NB4 (cell line): ENCODE measurements around the gene STK35.

ENCODE experiments used
- DNase-seq: peaks from one replicate; pipeline ENCODE4 v3.0.0; 2010; ENCODE audit warnings: low read depth
- H3K4me3 ChIP-seq: one replicate; pipeline ENCODE4 v1.5.1; 2011; ENCODE audit warnings: mild to moderate bottlenecking, low read depth, low read length, moderate library complexity
- CTCF ChIP-seq: IDR thresholded peaks from one replicate; pipeline ENCODE4 v1.5.1; 2012; ENCODE audit warnings: low read depth, low read length
- MAX ChIP-seq: IDR thresholded peaks from 2 replicates; pipeline ENCODE4 v1.6.1; 2011; ENCODE audit warnings: low read depth, low read length
- MYC ChIP-seq: IDR thresholded peaks from 2 replicates; pipeline ENCODE4 v1.6.1; 2011; ENCODE audit warnings: low read depth, low read length
- POLR2A ChIP-seq: IDR thresholded peaks from 2 replicates; pipeline ENCODE4 v1.6.1; 2011; ENCODE audit warnings: mild to moderate bottlenecking; ENCODE audit not compliant: insufficient read length; ENCODE audit errors: extremely low read depth

STK35 gene

GRCh38 chr20:2093883-2094282 is 7.7 kb upstream of the STK35 start:
- DNase-seq: no peak
- no peak for TF ChIP-seq MYC
- no peak for TF ChIP-seq POLR2A
- no peak for TF ChIP-seq CTCF
- TF ChIP-seq MAX: no peak
- no peak overlapping the region for H3K4me3 ChIP-seq

GRCh38 chr20:2101865-2102584 is 398 bp downstream of the STK35 start:
- peak; percentile 96 for DNase-seq
- H3K4me3 ChIP-seq: peak overlapping the region; percentile 85
- TF ChIP-seq CTCF: no peak
- TF ChIP-seq MYC: 0 out of 2 replicates have a peak, but pooled peaks have one; percentile 50
- TF ChIP-seq MAX: peak; percentile 92
- TF ChIP-seq POLR2A: peak; percentile 87

- H3K4me3 ChIP-seq: peak overlapping the region; percentile 85
- peak; percentile 94 for DNase-seq
- no peak; the same call in none of the 2 replicates for TF ChIP-seq MYC
- TF ChIP-seq MAX: peak; percentile 39
- TF ChIP-seq POLR2A: peak; percentile 57
- no peak for TF ChIP-seq CTCF
Observed at GRCh38 chr20:2102585-2103460, 1.2 kb downstream of the STK35 start.

- TF ChIP-seq MYC (no peak), POLR2A (no peak), CTCF (no peak), MAX (no peak)
- H3K4me3 ChIP-seq: peak overlapping the region; percentile 85
- no peak for DNase-seq
Observed at GRCh38 chr20:2103461-2104153, 2.0 kb downstream of the STK35 start.

GRCh38 chr20:2104236-2104635 is 2.6 kb downstream of the STK35 start:
- DNase-seq: no peak
- TF ChIP-seq MYC: no peak
- TF ChIP-seq CTCF: no peak
- TF ChIP-seq POLR2A: no peak
- no peak for TF ChIP-seq MAX

More at GRCh38 chr20:2104236-2104635, 2.6 kb downstream of the STK35 start:
- peak overlapping the region; percentile 85 for H3K4me3 ChIP-seq
